ENCODE measurements around the gene UPK3A.

GRCh38 chr22:45321827-45322226, 37.1 kb downstream of the UPK3A start:
- no peak for TF ChIP-seq POLR2A (IDR thresholded peaks at IDR 0.05; ENCODE audit: insufficient read depth in 1 of 2, low read depth in 2 of 2, low read length in 2 of 2)
- TF ChIP-seq ATF7 (IDR thresholded peaks at IDR 0.05), result no peak
- no peak for TF ChIP-seq ATF7 (CRISPR knock-in tag; IDR thresholded peaks at IDR 0.05)
- no peak for TF ChIP-seq BCL6 (CRISPR knock-in tag; IDR thresholded peaks at IDR 0.05)
- no peak for TF ChIP-seq PRDM10 (CRISPR knock-in tag; IDR thresholded peaks at IDR 0.05; ENCODE audit: low read depth)
- TF ChIP-seq ZBTB21 (CRISPR knock-in tag; IDR thresholded peaks at IDR 0.05), result no peak
- TF ChIP-seq ZSCAN5A (CRISPR knock-in tag; IDR thresholded peaks at IDR 0.05; ENCODE audit: borderline replicate concordance), result no peak
- TF ChIP-seq ZMYM3 (CRISPR knock-in tag; IDR thresholded peaks at IDR 0.05), result no peak
- TF ChIP-seq YY1 (IDR thresholded peaks at IDR 0.05; ENCODE audit: insufficient read depth, insufficient replicate concordance, low read depth, low read length), result no peak
- TF ChIP-seq HDAC2 (CRISPR knock-in tag; IDR thresholded peaks at IDR 0.05), result no peak
- TF ChIP-seq MXD4 (CRISPR knock-in tag; IDR thresholded peaks at IDR 0.05), result no peak
- TF ChIP-seq ZNF784 (CRISPR knock-in tag; IDR thresholded peaks at IDR 0.05; ENCODE audit: borderline replicate concordance), result no peak
